ES-I3 (cell line): Measurements from ENCODE around the gene APCDD1.

Experiments
- H3K36me3 ChIP-seq: 2 replicates; pipeline ENCODE4 v1.6.1; 2013; ENCODE audit warnings: mild to moderate bottlenecking, low read length, control low read depth, moderate library complexity; ENCODE audit not compliant: insufficient read depth
- H3K4me1 ChIP-seq: 2 replicates; pipeline ENCODE4 v1.6.1; 2013; ENCODE audit warnings: mild to moderate bottlenecking, control low read depth, low read length; ENCODE audit not compliant: insufficient read depth
- H3K9ac ChIP-seq: 2 replicates; pipeline ENCODE4 v1.6.1; 2013; ENCODE audit warnings: low read depth, mild to moderate bottlenecking, low read length, moderate library complexity
- H3K9me3 ChIP-seq: 2 replicates; pipeline ENCODE4 v1.6.1; 2013; ENCODE audit warnings: mild to moderate bottlenecking, low read length, moderate library complexity; ENCODE audit not compliant: control insufficient read depth, insufficient read depth

APCDD1 gene

GRCh38 chr18:10419420-10420103, 34.9 kb upstream of the APCDD1 start:
- H3K4me1 ChIP-seq = no peaks in the 10 kb centered on the region
- no peaks in the 10 kb centered on the region for H3K36me3 ChIP-seq
- H3K9ac ChIP-seq = no peak overlapping the region
- no peaks in the 10 kb centered on the region for H3K9me3 ChIP-seq

DNA sequence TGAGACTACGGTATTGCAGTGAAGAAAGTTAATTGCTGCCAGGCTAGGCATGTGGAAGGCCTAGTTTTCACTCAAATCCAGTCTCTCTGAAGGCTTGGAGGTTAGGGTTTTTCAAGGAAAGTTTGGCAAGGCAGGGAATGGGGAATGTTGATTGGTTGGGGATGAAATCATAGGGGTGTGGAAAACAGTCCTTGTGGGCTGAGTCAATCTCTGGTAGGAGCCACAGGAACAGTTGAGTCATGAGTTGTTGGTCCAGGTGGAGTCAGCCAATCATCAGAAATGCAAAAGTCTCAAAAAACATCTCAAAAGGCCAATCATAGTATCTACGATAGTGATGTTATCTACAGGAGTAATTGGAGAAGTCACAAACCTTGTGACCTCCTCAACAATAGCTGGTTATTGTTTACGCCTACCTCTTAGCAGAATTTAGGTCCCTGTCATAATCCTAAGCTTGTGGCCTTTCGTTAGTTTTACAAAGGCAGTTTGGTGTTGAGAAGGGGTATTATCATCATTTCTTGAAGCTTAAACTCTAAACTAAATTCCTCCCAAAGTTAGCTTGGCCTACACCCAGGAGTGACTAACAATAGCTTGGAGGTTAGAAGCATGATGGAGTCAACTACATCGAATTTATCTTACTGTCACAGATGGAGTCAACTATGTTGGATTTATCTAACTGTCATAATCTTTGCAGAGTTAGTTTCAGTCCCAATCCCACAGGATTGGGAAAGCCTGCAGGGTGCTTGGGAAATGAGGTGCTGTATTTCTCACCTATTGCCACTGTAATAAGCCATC, 33.7 kb upstream of the APCDD1 start:
- Histone ChIP-seq H3K9ac (no peak overlapping the region), H3K36me3 (no peaks in the 10 kb centered on the region), H3K9me3 (no peaks in the 10 kb centered on the region), H3K4me1 (no peaks in the 10 kb centered on the region)

DNA sequence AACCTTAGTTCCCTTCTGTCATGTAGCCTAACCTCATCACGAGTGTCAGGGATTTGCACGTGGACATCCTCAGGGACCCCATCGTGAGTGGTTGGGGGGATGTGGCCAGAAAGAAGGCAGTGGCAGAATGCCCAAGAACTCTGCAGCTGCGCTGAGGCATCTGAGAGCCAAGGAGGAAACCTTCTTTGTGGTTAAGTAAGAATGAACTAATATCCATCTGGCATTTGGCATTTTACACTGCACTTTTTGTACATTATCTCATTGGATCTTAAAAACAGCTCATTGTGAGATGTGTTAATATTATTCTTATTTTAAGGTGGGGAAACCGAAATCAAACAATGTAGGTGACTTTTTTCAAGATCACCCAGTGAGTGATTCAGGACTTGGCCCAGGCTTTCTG, 32.6 kb upstream of the APCDD1 start:
- Histone ChIP-seq H3K36me3 (no peaks in the 10 kb centered on the region), H3K9me3 (no peaks in the 10 kb centered on the region), H3K9ac (no peak overlapping the region), H3K4me1 (no peaks in the 10 kb centered on the region)

DNA sequence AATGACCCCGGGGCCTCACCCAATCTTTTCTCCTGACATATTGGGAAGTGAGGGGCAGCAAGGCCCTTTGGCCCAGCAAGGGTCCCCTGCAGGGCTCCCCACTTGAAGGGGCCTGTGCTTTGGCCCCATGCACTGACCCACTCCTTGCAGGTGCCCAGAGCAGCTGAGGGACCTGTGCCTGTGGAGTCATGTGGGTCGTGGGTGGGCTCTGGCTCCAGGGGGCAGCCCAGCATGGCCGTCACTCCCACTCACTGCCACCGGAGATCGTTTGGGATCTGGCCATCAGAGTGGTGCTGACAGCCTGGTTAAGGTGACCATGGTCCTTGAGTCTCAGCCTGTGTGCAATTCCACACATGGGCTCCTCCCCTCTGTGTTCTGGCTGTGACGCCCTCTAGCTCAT, 31.7 kb upstream of the APCDD1 start:
- Histone ChIP-seq H3K36me3 (no peaks in the 10 kb centered on the region), H3K9ac (no peak overlapping the region), H3K4me1 (no peaks in the 10 kb centered on the region), H3K9me3 (no peaks in the 10 kb centered on the region)

- Histone ChIP-seq H3K9ac (no peak overlapping the region), H3K36me3 (no peaks in the 10 kb centered on the region), H3K9me3 (no peaks in the 10 kb centered on the region), H3K4me1 (no peaks in the 10 kb centered on the region)
These were observed 29.7 kb upstream of the APCDD1 start for GRCh38 chr18:10424585-10425307.

GRCh38 chr18:10430677-10431076, 23.8 kb upstream of the APCDD1 start:
- Histone ChIP-seq H3K36me3 (no peaks in the 10 kb centered on the region), H3K4me1 (no peaks in the 10 kb centered on the region), H3K9me3 (no peaks in the 10 kb centered on the region), H3K9ac (no peak overlapping the region)

DNA sequence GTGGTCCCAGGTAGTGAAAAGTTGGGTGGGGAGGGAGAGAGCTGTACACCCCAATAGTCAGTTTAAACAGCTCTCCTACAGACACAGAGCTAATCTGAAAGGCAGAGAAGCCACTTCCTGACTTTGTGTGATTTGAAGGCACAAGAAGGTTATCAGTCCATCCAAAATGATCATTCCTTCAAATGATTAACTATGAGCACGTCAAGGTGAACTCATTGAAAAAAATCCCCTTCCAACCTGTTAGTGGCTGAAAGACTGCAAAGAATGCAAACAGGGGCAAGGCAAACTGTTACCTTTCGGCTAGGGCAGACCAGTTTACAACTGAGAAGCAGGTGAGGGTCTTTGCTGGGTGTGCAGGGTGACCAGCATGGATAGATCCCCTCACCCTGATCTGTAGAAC, 22.8 kb upstream of the APCDD1 start:
- Histone ChIP-seq H3K9ac (no peak overlapping the region), H3K9me3 (no peaks in the 10 kb centered on the region), H3K4me1 (no peaks in the 10 kb centered on the region), H3K36me3 (no peaks in the 10 kb centered on the region)

DNA sequence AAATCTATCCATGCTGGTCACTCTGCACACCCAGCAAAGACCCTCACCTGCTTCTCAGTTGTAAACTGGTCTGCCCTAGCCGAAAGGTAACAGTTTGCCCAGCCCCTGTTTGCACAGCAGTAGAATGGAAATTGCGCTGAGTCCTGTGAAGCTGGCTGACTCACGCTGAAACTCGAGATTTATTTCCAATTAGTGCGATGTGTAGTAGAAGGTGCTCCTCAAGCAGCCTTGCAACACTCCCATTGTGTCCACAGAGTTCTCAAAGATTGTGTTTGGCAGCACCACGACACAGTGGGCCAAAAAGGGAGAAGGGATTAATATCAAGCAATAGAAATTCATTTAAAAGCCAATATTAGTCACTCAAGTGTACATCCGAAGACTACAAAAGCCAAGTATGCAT, 21.7 kb upstream of the APCDD1 start:
- H3K9ac ChIP-seq = no peak overlapping the region
- no peaks in the 10 kb centered on the region for H3K36me3 ChIP-seq
- no peaks in the 10 kb centered on the region for H3K9me3 ChIP-seq
- H3K4me1 ChIP-seq = no peaks in the 10 kb centered on the region

DNA sequence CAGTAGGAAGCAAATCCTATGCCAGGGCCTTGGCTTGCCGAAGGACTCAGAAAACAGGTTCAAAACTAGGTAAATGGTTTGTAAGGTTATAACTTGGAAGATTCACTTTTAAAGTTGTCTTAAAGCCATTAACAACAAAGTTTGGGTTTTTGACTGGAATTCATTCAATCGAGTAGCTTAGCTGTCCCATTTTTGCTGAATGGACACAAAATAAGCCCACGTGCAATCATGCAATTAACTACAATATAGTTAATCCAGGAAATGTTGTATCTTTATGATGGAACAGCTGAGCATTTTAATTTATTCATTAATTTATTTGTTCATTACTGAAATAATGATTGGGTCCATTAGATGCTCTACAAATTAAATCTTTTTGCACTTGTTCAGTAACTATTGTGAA, 18.3 kb upstream of the APCDD1 start:
- no peaks in the 10 kb centered on the region for H3K36me3 ChIP-seq
- H3K9me3 ChIP-seq = no peaks in the 10 kb centered on the region
- no peaks in the 10 kb centered on the region for H3K4me1 ChIP-seq
- no peak overlapping the region for H3K9ac ChIP-seq

DNA sequence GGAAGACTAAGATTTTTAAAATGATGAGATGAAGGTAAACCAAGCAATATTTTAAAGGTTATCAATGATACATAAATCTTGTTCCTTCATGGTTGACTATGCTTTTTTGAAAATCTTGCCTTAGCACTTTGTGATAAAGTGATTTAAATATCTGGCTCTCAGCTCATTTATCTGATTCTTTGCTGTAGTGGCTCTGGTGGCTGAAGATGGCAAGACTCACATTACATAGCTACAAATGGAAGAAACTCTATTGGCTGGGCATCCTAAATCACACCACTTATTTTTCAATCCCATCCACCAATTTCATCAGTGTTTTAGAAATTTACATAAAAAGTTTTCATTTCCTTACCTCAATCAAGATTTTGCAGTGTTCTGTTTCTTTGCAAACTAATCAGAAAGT, 16.6 kb upstream of the APCDD1 start:
- Histone ChIP-seq H3K36me3 (no peaks in the 10 kb centered on the region), H3K9ac (no peak overlapping the region), H3K4me1 (no peaks in the 10 kb centered on the region), H3K9me3 (no peaks in the 10 kb centered on the region)

GRCh38 chr18:10439898-10440297, 14.5 kb upstream of the APCDD1 start:
- no peaks in the 10 kb centered on the region for H3K4me1 ChIP-seq
- H3K9me3 ChIP-seq = no peaks in the 10 kb centered on the region
- H3K9ac ChIP-seq = no peak overlapping the region
- H3K36me3 ChIP-seq = no peaks in the 10 kb centered on the region

DNA sequence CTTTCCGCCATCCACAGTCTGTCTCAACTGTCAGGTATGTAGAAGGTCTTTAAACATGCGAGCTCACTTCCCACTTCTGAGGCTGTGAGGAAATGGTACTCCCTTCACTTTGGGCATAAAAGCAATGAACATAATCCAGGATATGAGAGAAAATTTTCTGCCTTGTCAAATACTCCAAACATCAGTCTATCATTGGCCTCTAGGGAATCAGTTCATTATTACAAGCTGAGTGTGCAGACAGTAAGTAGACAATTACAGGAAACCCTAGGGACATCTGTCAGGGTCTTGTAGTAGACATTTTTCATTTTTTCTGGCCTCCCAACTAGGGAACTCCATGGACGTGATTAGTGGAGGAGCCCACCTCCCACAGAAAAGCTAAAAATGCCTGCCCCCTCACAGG, 13.6 kb upstream of the APCDD1 start:
- Histone ChIP-seq H3K9ac (no peak overlapping the region), H3K9me3 (no peaks in the 10 kb centered on the region), H3K4me1 (no peaks in the 10 kb centered on the region), H3K36me3 (no peaks in the 10 kb centered on the region)

DNA sequence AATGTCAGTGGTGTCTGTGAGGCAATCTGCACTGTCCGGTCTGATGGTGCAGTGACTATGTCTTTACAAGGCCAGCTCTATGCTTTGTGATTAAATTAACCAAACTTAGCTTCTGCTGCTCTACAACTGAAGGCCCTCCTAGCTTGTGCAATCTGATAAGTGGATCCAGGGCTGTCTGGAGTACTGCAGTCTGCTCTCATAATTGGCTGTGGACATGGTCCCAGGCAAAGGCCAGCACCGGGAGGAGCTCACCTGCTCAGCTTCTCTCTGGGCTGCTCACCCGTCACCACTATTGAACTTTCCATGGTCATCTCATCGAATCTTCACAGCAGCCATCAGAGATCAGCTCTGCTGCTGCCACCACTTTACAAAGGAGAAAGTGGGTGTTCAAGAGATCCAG, 13.0 kb upstream of the APCDD1 start:
- Histone ChIP-seq H3K9me3 (no peaks in the 10 kb centered on the region), H3K9ac (no peak overlapping the region), H3K36me3 (no peaks in the 10 kb centered on the region), H3K4me1 (no peaks in the 10 kb centered on the region)

DNA sequence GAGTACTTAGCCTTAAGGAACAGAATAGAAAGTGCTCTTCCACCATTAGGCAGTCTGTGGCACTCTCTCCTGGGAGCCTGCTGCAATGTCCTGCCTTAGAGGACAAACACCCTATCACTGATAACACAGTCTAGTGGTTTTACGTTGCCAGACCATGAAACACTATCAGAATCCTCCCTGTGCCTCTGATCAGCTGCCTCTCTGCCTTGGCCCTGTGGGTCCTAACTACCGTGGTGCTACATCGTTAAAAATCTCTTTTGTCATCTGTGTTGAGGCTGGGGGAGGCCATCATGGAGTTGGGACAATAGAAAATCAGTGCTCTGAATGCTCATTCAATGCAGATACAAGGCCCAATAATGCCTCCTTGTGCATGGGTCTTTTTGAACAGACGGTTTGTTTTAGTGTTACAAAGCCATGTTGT, 11.9 kb upstream of the APCDD1 start:
- H3K36me3 ChIP-seq = no peaks in the 10 kb centered on the region
- H3K4me1 ChIP-seq = no peaks in the 10 kb centered on the region
- H3K9me3 ChIP-seq = no peaks in the 10 kb centered on the region
- H3K9ac ChIP-seq = no peak overlapping the region

- no peak overlapping the region for H3K9ac ChIP-seq
- H3K9me3 ChIP-seq = no peaks in the 10 kb centered on the region
- H3K36me3 ChIP-seq = no peaks in the 10 kb centered on the region
- no peaks in the 10 kb centered on the region for H3K4me1 ChIP-seq
These were observed 11.4 kb upstream of the APCDD1 start for GRCh38 chr18:10443001-10443400.
